Fibroblast of skin of scalp (primary cell): Measurements from ENCODE around the gene AREG.

Experiments used
- DNase-seq: peaks from one replicate; pipeline ENCODE4 v3.0.0-alpha.2; 2013

AREG gene

GRCh38 chr4:74464291-74464690 lies 19.4 kb downstream of the AREG start:
- DNase-seq, result no peak

- no peak for DNase-seq
Measured at GRCh38 chr4:74466242-74466641, 21.3 kb downstream of the AREG start.

- no peak for DNase-seq
Measured at GRCh38 chr4:74471264-74471663, 26.3 kb downstream of the AREG start.

- DNase-seq, result peak; percentile 80
Measured at GRCh38 chr4:74473155-74473811, 28.3 kb downstream of the AREG start.

GRCh38 chr4:74474345-74475090 lies 29.6 kb downstream of the AREG start:
- DNase-seq, result no peak

GRCh38 chr4:74475091-74475800 lies 30.3 kb downstream of the AREG start:
- DNase-seq, result no peak

GRCh38 chr4:74475946-74476345 lies 31.0 kb downstream of the AREG start:
- DNase-seq, result no peak

GRCh38 chr4:74479009-74479408 lies 34.1 kb downstream of the AREG start:
- no peak for DNase-seq

- DNase-seq, result no peak
Measured at GRCh38 chr4:74480267-74480666, 35.3 kb downstream of the AREG start.

GRCh38 chr4:74481891-74482609 lies 37.1 kb downstream of the AREG start:
- no peak for DNase-seq

GRCh38 chr4:74483226-74483911 lies 38.4 kb downstream of the AREG start:
- no peak for DNase-seq

GRCh38 chr4:74486905-74487304 lies 42.0 kb downstream of the AREG start:
- no peak for DNase-seq

- no peak for DNase-seq
Measured at GRCh38 chr4:74487771-74488170, 42.8 kb downstream of the AREG start.

- no peak for DNase-seq
Measured at GRCh38 chr4:74490736-74491135, 45.8 kb downstream of the AREG start.

GRCh38 chr4:74499986-74500781 lies 55.2 kb downstream of the AREG start:
- DNase-seq, result peak; percentile 67

GRCh38 chr4:74501579-74501978 lies 56.6 kb downstream of the AREG start:
- DNase-seq, result peak; percentile 86

- peak; percentile 63 for DNase-seq
Measured at GRCh38 chr4:74503580-74503979, 58.6 kb downstream of the AREG start.

- DNase-seq, result peak; percentile 65
Measured at GRCh38 chr4:74504212-74504611, 59.3 kb downstream of the AREG start.
